Progenitor cell of endocrine pancreas (in vitro differentiated cells): Measurements from ENCODE around the gene ADD3. TPM values are rescaled to one million over a fixed set of nuclear protein-coding genes. Genes with fewer than 3 reads are reported as not detected.

Experiments used
- DNase-seq: peaks from one replicate; pipeline ENCODE4 v3.0.0; 2021; ENCODE audit warnings: low spot score; ENCODE audit not compliant: unreplicated experiment
- H3K27ac Mint-ChIP-seq: 2 replicates; pipeline ENCODE4 v1.8.0; 2021; ENCODE audit warnings: mild to moderate bottlenecking, moderate library complexity, mixed read lengths
- H3K27me3 Mint-ChIP-seq: 2 replicates; pipeline ENCODE4 v1.8.0; 2021; ENCODE audit warnings: mixed read lengths
- H3K36me3 Mint-ChIP-seq: 2 replicates; pipeline ENCODE4 v1.8.0; 2022; ENCODE audit warnings: mixed read lengths; ENCODE audit not compliant: insufficient read depth
- H3K4me1 Mint-ChIP-seq: 2 replicates; pipeline ENCODE4 v1.8.0; 2021; ENCODE audit warnings: low read depth, mixed read lengths
- H3K4me3 Mint-ChIP-seq: 2 replicates; pipeline ENCODE4 v1.8.0; 2021; ENCODE audit warnings: low read depth, mild to moderate bottlenecking, moderate library complexity, mixed read lengths
- H3K9me3 Mint-ChIP-seq: 2 replicates; pipeline ENCODE4 v1.8.0; 2021; ENCODE audit warnings: low read depth, mixed read lengths
- total RNA-seq: library from RNA; stranded (reverse); gene quantifications from 2 replicates; pipeline ENCODE4 v1.2.1, GENCODE V29; 2021
- TF ChIP-seq, protein P1 (sequence below): fragments of 200-600 bp; sonication (generic); IDR thresholded peaks from one replicate; pipeline ENCODE4 v1.5.0; 2021; ENCODE audit warnings: antibody characterized with exemption, mild to moderate bottlenecking; ENCODE audit not compliant: unreplicated experiment

The ADD3 gene
- total RNA-seq, 1 donor from 2014 or later, result 111 TPM

DNA sequence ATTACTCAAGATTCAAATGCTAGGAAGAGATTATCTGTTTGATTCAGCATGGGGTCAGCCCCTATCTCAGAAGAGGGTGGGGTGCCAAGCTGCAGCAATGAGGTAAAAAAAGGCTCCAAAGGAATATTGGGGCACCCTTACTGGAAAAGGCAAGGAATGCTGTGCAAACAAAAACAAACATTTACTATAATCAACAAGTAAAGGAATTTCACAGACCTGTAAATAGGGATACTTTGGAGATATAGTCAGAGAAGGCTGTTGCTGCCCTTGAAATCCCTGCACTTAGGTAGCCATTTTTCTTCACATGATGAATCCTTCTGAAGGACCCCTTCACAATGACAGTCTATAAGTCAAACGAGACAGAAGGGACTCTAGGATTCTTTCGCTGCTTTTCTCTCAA lies 10.6 kb upstream of the ADD3 start:
- Mint-ChIP-seq H3K4me1 (peaks cover 55% of the 10 kb centered on the region), H3K9me3 (peaks cover 4% of the 10 kb centered on the region), H3K27ac (peak overlapping the region; percentile 31), H3K4me3 (no peak overlapping the region), H3K36me3 (no peaks in the 10 kb centered on the region), H3K27me3 (no peaks in the 10 kb centered on the region)
- no peak for DNase-seq
- TF ChIP-seq, protein P1, sequence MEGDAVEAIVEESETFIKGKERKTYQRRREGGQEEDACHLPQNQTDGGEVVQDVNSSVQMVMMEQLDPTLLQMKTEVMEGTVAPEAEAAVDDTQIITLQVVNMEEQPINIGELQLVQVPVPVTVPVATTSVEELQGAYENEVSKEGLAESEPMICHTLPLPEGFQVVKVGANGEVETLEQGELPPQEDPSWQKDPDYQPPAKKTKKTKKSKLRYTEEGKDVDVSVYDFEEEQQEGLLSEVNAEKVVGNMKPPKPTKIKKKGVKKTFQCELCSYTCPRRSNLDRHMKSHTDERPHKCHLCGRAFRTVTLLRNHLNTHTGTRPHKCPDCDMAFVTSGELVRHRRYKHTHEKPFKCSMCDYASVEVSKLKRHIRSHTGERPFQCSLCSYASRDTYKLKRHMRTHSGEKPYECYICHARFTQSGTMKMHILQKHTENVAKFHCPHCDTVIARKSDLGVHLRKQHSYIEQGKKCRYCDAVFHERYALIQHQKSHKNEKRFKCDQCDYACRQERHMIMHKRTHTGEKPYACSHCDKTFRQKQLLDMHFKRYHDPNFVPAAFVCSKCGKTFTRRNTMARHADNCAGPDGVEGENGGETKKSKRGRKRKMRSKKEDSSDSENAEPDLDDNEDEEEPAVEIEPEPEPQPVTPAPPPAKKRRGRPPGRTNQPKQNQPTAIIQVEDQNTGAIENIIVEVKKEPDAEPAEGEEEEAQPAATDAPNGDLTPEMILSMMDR, result no peak

GRCh38 chr10:109998513-109998912 lies 9.3 kb upstream of the ADD3 start:
- Mint-ChIP-seq H3K9me3 (peaks cover under 1% of the 10 kb centered on the region), H3K27me3 (no peaks in the 10 kb centered on the region), H3K36me3 (no peaks in the 10 kb centered on the region), H3K4me3 (no peak overlapping the region), H3K4me1 (peaks cover 56% of the 10 kb centered on the region), H3K27ac (peak overlapping the region; percentile 31)
- TF ChIP-seq, protein P1, result no peak
- DNase-seq, result no peak

- H3K36me3 Mint-ChIP-seq, result no peaks in the 10 kb centered on the region
- H3K4me3 Mint-ChIP-seq, result no peak overlapping the region
- DNase-seq, result no peak
- no peaks in the 10 kb centered on the region for H3K27me3 Mint-ChIP-seq
- TF ChIP-seq, protein P1, result no peak
- peaks cover 24% of the 10 kb centered on the region for H3K4me1 Mint-ChIP-seq
- H3K9me3 Mint-ChIP-seq, result no peaks in the 10 kb centered on the region
- H3K27ac Mint-ChIP-seq, result no peak overlapping the region
Observed at GRCh38 chr10:110002801-110003523, 4.8 kb upstream of the ADD3 start.

GRCh38 chr10:110003524-110003885 lies 4.3 kb upstream of the ADD3 start:
- TF ChIP-seq, protein P1, result no peak
- H3K4me3 Mint-ChIP-seq, result no peak overlapping the region
- no peak for DNase-seq
- no peaks in the 10 kb centered on the region for H3K36me3 Mint-ChIP-seq
- H3K27ac Mint-ChIP-seq, result no peak overlapping the region
- H3K9me3 Mint-ChIP-seq, result no peaks in the 10 kb centered on the region
- H3K27me3 Mint-ChIP-seq, result no peaks in the 10 kb centered on the region
- H3K4me1 Mint-ChIP-seq, result peaks cover 20% of the 10 kb centered on the region

DNA sequence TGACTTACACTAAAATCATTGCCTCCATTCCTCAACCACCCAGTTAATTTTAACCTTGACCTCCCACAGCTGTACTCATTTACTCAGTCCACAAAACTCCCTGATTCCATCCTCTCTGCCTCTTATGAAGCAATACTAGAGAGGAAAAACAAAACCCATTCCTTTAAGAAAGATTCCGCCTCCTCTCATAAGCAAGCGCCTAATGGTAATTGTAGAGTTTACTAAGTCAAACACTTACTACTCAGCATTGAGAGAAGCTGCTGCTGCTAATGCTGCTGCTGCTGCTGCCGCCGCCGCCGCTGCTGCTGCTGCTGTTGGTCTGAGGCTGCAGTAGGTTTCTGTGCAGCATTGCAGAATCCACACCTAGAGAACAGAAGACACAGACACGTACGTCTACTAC lies 2.1 kb upstream of the ADD3 start:
- peaks cover 30% of the 10 kb centered on the region for H3K4me1 Mint-ChIP-seq
- H3K36me3 Mint-ChIP-seq, result no peaks in the 10 kb centered on the region
- H3K4me3 Mint-ChIP-seq, result no peak overlapping the region
- peak; percentile 10 for DNase-seq
- no peak overlapping the region for H3K27ac Mint-ChIP-seq
- TF ChIP-seq, protein P1, result no peak
- H3K9me3 Mint-ChIP-seq, result no peaks in the 10 kb centered on the region
- H3K27me3 Mint-ChIP-seq, result no peaks in the 10 kb centered on the region
